ENCODE data around the gene IL32.
"Not testable (repeated sequence)": the region's sequence is repeated elsewhere in the genome, so short reads cannot be mapped to it uniquely, and the experiment has no call there.

Gene IL32

GRCh38 chr16:3070608-3071111, 5.2 kb downstream of the IL32 start:
- Histone ChIP-seq H3K27ac (no peak overlapping the region), H3K4me3 (no peak overlapping the region)
- TF ChIP-seq CTCF (IDR thresholded peaks at IDR 0.05): no peak
- no peak for DNase-seq (ENCODE audit: low spot score)

- no peak for TF ChIP-seq CTCF (IDR thresholded peaks at IDR 0.05)
- no peak overlapping the region for H3K4me3 ChIP-seq
- H3K27ac ChIP-seq: no peak overlapping the region
- DNase-seq (ENCODE audit: low spot score): no peak
These were observed 6.2 kb downstream of the IL32 start for GRCh38 chr16:3071655-3072054.

- not testable (repeated sequence) for H3K27ac ChIP-seq; DNase-seq (ENCODE audit: low spot score); H3K4me3 ChIP-seq
These were observed 6.7 kb downstream of the IL32 start for GRCh38 chr16:3072148-3072547.

GRCh38 chr16:3072576-3073263, 7.3 kb downstream of the IL32 start:
- not testable (repeated sequence) for H3K4me3 ChIP-seq; DNase-seq (ENCODE audit: low spot score); H3K27ac ChIP-seq

GRCh38 chr16:3073448-3073847, 8.0 kb downstream of the IL32 start:
- Histone ChIP-seq H3K27ac (no peak overlapping the region), H3K4me3 (no peak overlapping the region)
- TF ChIP-seq CTCF (IDR thresholded peaks at IDR 0.05): no peak
- DNase-seq (ENCODE audit: low spot score): no peak

GRCh38 chr16:3074860-3075522, 9.6 kb downstream of the IL32 start:
- no peak for DNase-seq (ENCODE audit: low spot score)
- Histone ChIP-seq H3K4me3 (no peak overlapping the region), H3K27ac (no peak overlapping the region)
- TF ChIP-seq CTCF (IDR thresholded peaks at IDR 0.05): no peak

- no peak overlapping the region for H3K4me3 ChIP-seq
- no peak for DNase-seq (ENCODE audit: low spot score)
- TF ChIP-seq CTCF (IDR thresholded peaks at IDR 0.05): no peak
- H3K27ac ChIP-seq: no peak overlapping the region
These were observed 10.1 kb downstream of the IL32 start for GRCh38 chr16:3075523-3075915.

GRCh38 chr16:3075946-3076345, 10.5 kb downstream of the IL32 start:
- not testable (repeated sequence) for H3K27ac ChIP-seq; DNase-seq (ENCODE audit: low spot score)

More at GRCh38 chr16:3075946-3076345, 10.5 kb downstream of the IL32 start:
- H3K4me3 ChIP-seq: not testable (repeated sequence)
